Stomach (tissue), 4 donors: ENCODE data around the gene FBXO48.

Experiments
- CTCF ChIP-seq, 7 experiments: fragments of 450-650 bp in 4 of 7; fragments of 200-600 bp in 3 of 7; sonication (generic) in 3 of 7; IDR thresholded peaks; one replicate each; pipeline ENCODE4 v1.5.1; 2016 to 2019; ENCODE audit warnings: antibody characterized with exemption in 7 of 7, control low read depth in 2 of 7, mild to moderate bottlenecking in 1 of 7
- EP300 ChIP-seq: sonication (generic); formaldehyde crosslinking; IDR thresholded peaks from one replicate; pipeline ENCODE4 v1.6.1; 2017; ENCODE audit warnings: antibody characterized with exemption
- POLR2AphosphoS5 ChIP-seq, 3 donors: sonication (generic); formaldehyde crosslinking; IDR thresholded peaks; one replicate each; pipeline ENCODE4 v1.6.1; 2016; ENCODE audit warnings: antibody characterized with exemption in 3 of 3

- TF ChIP-seq CTCF (IDR thresholded peaks at IDR 0.05) (peak in 3 of 7 experiments; percentile 18 to 59 (median 41)), EP300 (no peak), POLR2AphosphoS5 (IDR thresholded peaks at IDR 0.05) (no peak)
Measured at GRCh38 chr2:68487773-68488355, 20.8 kb upstream of the FBXO48 start.
